Measurements from ENCODE around the gene POR. TPM values are rescaled to one million over a fixed set of nuclear protein-coding genes. Genes with fewer than 3 reads are reported as not detected.
"Not testable (repeated sequence)": the region's sequence is repeated elsewhere in the genome, so short reads cannot be mapped to it uniquely, and the experiment has no call there.

Gene POR
- total RNA-seq, 1 donor from 2014 or later: 45.7 TPM

- ATAC-seq: no peak
- intact Hi-C loops (cut with micrococcal nuclease): loop anchor here (5.0 kb wide), 1 partner anchor 32 kb away; the partner anchor contains the start of gene RHBDD2
- no peak for DNase-seq
Observed at GRCh38 chr7:75909521-75910132, 5.3 kb upstream of the POR start.

GRCh38 chr7:75911186-75911585, 3.8 kb upstream of the POR start:
- ATAC-seq, DNase-seq: not testable (repeated sequence)
- intact Hi-C loops (cut with micrococcal nuclease): loop anchor here (5.0 kb wide), 1 partner anchor 34 kb away; the partner anchor contains the start of gene RHBDD2

- DNase-seq: no peak
- no peak for ATAC-seq
- intact Hi-C loops (cut with micrococcal nuclease): loop anchor here (5.0 kb wide), 1 partner anchor 36 kb away; the partner anchor contains the start of gene RHBDD2
Observed at GRCh38 chr7:75913437-75913836, 1.5 kb upstream of the POR start.

GRCh38 chr7:75914169-75914654, 743 bp upstream of the POR start:
- intact Hi-C loops (cut with micrococcal nuclease): loop anchor here (5.0 kb wide), 1 partner anchor 37 kb away; the partner anchor contains the start of gene RHBDD2
- no peak for ATAC-seq
- DNase-seq: no peak

- intact Hi-C loops (cut with micrococcal nuclease): loop anchor here (5.0 kb wide), 1 partner anchor 37 kb away; no protein-coding TSS in a partner anchor
Observed at GRCh38 chr7:75915416-75916156, 631 bp downstream of the POR start.

GRCh38 chr7:75916259-75916658, 1.3 kb downstream of the POR start:
- no peak for DNase-seq
- intact Hi-C loops (cut with micrococcal nuclease): loop anchor here (5.0 kb wide), 1 partner anchor 36 kb away; no protein-coding TSS in a partner anchor
- no peak for ATAC-seq

More at GRCh38 chr7:75915416-75916156, 631 bp downstream of the POR start:
- peak; percentile 46 for DNase-seq
- peak; percentile 16 for ATAC-seq

- intact Hi-C loops (cut with micrococcal nuclease): loop anchor here (5.0 kb wide), 1 partner anchor 35 kb away; no protein-coding TSS in a partner anchor
- ATAC-seq (no peak), DNase-seq (no peak)
Observed at GRCh38 chr7:75916685-75917634, 2.0 kb downstream of the POR start.

- intact Hi-C loops (cut with micrococcal nuclease): no loop called here
- ATAC-seq (peak; percentile 75), DNase-seq (no peak)
Observed at GRCh38 chr7:75920431-75921161, 5.6 kb downstream of the POR start.

- DNase-seq (no peak), ATAC-seq (no peak)
- intact Hi-C loops (cut with micrococcal nuclease): no loop called here
Observed at GRCh38 chr7:75921479-75921878, 6.5 kb downstream of the POR start.

- ATAC-seq (no peak), DNase-seq (no peak)
- intact Hi-C loops (cut with micrococcal nuclease): no loop called here
Observed at GRCh38 chr7:75922966-75923603, 8.1 kb downstream of the POR start.

GRCh38 chr7:75924256-75924655, 9.3 kb downstream of the POR start:
- no peak for ATAC-seq
- intact Hi-C loops (cut with micrococcal nuclease): no loop called here

GRCh38 chr7:75924889-75925288, 9.9 kb downstream of the POR start:
- no peak for DNase-seq
- no peak for ATAC-seq
- intact Hi-C loops (cut with micrococcal nuclease): no loop called here

More at GRCh38 chr7:75924256-75924655, 9.3 kb downstream of the POR start:
- DNase-seq: no peak

- intact Hi-C loops (cut with micrococcal nuclease): no loop called here
- peak; percentile 84 for ATAC-seq
- no peak for DNase-seq
Observed at GRCh38 chr7:75925717-75926435, 10.9 kb downstream of the POR start.

- intact Hi-C loops (cut with micrococcal nuclease): no loop called here
Observed at GRCh38 chr7:75928568-75928914, 13.6 kb downstream of the POR start.

GRCh38 chr7:75931680-75932079, 16.7 kb downstream of the POR start:
- no peak for DNase-seq
- intact Hi-C loops (cut with micrococcal nuclease): no loop called here
- ATAC-seq: no peak

More at GRCh38 chr7:75928568-75928914, 13.6 kb downstream of the POR start:
- DNase-seq (no peak), ATAC-seq (no peak)

GRCh38 chr7:75937958-75938786, 23.2 kb downstream of the POR start:
- peak; percentile 67 for DNase-seq
- ATAC-seq: peak; percentile 84
- intact Hi-C loops (cut with micrococcal nuclease): no loop called here

All from left ventricle myocardium superior (tissue), 1 donor.